Stimulated activated CD8-positive, alpha-beta memory T cell treated with anti-CD3 and anti-CD28 coated beads, Interleukin-7, amount 100 ng/mL, for 4 hours (primary cell): ENCODE data around the gene RBFOX2.

Experiments used
- DNase-seq, 2 donors: peaks; one replicate each; pipeline ENCODE4 v3.0.0-alpha.2; 2020; ENCODE audit warnings: low read depth in 2 of 2

Gene RBFOX2

DNA sequence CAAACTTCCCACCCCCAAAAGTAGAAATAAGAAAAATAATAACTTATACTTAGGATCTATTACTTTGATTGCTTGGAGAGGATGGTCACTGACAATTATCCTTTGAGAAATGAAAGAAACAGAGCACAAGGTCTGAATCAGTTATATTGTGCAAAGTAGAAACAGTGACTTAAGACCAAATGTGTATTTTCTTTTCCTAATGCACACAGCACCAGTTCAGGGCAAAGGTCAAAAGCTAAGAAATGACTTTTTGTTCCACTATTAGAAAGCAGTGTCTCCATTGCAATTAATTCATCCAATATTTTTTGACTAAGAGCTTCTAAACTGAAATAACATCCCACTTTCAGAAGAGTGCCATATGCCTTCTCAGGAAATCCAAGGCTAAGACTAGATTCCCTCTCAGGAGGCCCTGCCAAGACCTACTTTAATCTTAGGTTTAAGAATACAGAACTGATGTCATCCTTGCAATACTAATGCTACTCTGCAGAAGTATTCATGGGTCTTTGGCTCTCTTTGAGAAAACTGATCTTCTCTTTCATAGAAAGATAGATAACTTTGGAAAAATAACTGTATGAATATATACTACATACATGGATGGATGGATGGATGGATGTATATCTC lies 164.0 kb downstream of the RBFOX2 start:
- no peak for DNase-seq

GRCh38 chr22:35863432-35863831 lies 165.2 kb downstream of the RBFOX2 start:
- DNase-seq = no peak

DNA sequence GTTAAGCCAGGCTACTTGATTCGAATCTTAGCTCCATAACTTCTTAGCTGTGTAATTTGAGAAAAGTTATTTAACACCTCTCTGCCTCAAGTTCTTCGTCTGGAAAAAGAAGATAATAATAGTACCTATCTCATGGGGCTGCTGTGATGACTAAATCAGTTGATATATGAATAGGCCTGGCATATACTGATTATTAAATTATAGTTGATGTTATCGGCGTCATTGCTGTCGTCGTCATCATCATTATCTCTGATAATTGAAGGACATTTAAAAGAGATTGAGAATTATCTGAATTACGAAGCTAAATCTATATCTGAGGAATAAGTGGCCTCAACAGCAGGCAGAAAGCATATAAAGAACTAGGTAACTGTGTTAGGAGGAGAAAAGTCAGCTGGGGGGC lies 165.9 kb downstream of the RBFOX2 start:
- no peak for DNase-seq

DNA sequence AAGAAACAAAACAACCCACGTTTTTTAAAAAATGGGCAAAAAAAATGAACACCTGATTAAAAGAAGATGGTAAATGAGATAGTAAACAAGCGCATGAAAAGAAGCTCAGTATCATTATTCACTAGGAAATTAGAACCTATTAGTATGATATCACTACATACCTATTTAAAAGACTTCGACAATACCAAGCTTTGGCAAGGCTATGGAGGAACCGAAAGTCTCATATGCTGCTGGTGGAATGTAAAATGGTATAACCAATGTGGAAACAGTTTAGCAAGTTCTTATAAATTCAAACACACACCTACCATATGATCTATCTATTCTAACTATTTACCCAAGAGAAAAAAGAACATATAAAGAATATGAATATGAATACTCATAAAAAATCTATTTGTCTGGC lies 167.2 kb downstream of the RBFOX2 start:
- no peak for DNase-seq

GRCh38 chr22:35860837-35861236 lies 167.8 kb downstream of the RBFOX2 start:
- no peak for DNase-seq

DNA sequence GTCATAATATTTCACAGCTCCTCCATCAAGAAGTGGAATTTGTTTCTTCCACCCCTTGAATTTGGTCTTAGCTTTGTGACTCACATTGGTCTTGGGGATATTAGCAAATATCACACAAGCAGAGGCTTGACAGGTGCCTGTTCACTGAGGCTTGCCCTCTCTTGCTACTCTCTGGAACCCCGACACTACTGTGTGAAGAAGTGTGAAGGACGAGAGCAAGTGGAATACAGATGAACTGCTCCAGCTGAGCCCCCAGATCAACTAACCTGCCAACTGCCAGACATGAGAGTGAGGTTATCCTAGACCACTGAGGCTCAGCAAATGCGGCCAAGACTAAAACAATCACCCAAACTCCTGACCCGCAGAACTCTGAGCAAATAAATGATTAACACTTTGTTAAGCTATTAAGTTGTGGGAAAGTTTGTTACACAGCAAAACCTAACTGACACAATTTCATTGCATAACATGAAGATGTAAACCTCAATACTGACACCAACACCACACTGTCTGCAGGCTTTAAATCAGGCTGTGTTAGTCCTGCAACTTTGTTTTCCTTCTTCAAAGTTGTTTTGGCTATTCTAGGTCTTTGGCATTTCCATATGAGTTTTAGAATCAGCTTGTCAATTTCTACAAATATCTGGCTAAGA lies 168.4 kb downstream of the RBFOX2 start:
- no peak for DNase-seq

DNA sequence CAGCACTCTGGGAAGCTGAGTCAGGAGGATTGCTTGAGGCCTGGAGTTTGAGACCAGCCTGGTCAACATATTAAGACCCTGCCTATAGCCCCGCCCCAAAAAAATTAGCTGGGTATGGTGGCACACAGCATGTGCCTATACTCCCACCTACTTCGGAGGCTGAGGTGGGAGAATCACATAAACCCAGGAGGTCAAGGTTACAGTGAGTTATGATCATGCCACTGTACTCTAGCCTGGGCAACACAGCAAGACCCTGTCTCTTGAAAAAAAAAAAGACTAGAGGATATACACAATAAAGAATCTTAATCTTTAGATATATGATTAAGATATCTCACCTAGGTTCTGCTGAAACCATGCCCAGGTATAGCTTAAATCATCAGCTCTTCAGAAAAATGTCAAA lies 174.3 kb downstream of the RBFOX2 start:
- DNase-seq = no peak

DNA sequence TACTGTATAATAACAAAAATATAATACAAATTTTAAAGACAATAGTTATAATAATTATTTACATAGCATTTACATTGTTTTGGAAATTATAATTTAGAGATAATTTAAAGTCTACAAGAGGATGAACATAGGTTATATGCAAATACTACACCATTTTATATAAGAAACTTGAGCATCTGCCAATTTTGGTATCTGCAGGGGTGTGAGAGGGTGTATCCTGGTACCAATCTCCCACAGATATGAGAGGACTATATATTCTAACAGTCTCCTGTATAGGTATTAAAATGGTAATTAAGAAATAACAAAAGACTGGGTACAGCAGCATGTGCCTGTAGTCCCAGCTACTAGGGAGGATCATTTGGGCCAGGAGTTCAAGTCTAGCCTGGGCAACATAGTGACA lies 176.5 kb downstream of the RBFOX2 start:
- no peak for DNase-seq

GRCh38 chr22:35850831-35851230 lies 177.8 kb downstream of the RBFOX2 start:
- DNase-seq = no peak

DNA sequence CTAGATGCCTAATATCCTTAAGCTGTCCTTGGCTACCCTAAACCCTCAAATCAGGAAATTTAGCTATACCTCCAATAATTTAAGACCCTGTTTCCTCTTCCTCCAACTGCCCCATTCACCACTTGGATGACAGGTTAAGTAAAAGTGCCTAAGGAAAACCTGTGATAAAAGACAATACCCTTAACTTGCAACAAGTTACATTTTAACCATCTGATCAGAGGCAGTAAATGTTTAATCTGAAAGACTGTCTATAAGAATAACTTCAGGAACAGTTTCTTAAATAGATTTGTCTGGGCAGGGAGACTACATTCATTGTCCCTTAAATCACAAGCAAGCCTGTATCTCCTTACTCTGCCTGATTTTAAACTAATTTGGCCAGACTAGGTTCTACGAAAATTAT lies 181.8 kb downstream of the RBFOX2 start:
- DNase-seq = no peak

DNA sequence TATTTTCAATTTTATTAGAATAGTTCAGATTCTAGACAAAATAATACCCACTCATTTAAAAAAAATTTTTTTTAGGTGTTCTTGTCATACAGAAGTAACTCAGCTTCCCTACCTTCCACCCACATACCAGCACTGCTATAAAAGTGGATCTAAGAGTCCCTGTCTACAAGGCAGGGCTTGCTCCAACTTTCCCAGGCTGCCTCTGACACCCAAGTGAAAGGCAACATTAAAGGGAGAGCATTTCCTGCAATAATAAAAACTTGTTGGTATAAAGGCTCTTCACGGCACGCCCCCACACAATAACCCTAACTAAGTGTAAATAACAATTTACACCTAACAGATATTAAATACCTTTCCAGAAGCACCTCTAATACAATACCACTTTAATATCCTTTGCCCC lies 183.7 kb downstream of the RBFOX2 start:
- DNase-seq = no peak

DNA sequence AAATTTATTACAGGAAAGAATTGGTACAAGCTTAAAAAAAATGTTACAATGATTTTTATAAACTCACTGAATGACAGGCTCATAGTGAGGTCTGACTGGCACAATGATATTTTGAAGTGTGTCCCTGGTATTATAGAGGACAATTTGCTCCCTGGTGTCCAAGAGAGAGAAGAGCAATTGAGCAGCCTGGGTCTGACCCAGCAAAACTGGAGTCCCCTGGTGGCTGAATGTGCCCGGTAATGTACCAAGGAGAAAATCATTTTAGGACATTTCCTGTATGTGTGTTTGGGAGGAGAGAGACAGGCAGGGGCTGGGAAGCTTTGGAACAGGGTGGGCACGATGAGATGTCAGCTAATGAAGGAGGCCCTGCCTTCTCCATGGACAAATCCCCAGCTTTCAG lies 185.7 kb downstream of the RBFOX2 start:
- no peak for DNase-seq

DNA sequence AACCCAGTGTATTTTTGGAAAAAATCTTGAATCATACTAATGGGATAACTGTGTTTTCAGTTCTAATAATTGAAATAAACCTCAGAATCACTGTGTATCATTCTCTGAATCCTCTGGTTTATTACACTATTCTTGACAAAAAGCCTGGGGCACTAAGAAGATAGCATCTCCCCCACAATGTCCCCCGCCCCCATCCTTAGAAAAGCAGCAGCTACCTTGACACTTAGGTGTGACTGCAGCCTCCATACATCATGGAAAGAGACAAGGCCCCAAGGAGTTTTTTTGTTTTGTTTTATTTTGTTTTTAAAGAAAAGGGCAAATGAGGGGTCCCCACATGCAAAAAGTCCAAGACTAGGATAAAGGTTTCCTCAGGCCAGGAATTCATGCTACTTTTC lies 186.1 kb downstream of the RBFOX2 start:
- no peak for DNase-seq

- no peak for DNase-seq
Observed at GRCh38 chr22:35841907-35842518, 186.6 kb downstream of the RBFOX2 start.

DNA sequence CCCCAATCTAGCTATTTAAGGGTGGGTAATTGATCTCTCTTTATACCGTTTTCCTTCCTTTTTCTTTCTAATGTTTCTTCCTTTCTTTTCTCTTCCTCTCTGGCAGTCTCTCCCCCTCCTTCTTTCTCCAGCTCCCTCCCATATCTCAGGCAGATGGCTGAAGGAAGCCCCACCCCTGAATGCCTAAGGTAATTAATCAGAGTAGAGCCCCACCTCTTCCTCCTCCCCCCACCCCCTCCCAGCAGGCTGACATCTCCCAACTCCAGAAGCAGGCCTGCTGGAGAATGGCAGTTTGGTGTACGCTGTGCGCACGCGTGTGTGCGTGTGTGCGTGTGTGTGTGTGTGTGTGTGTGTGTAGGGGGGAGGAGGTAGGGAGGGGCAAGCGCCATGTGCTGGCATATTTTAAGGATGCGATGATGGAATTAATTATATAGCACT lies 188.3 kb downstream of the RBFOX2 start:
- no peak for DNase-seq

DNA sequence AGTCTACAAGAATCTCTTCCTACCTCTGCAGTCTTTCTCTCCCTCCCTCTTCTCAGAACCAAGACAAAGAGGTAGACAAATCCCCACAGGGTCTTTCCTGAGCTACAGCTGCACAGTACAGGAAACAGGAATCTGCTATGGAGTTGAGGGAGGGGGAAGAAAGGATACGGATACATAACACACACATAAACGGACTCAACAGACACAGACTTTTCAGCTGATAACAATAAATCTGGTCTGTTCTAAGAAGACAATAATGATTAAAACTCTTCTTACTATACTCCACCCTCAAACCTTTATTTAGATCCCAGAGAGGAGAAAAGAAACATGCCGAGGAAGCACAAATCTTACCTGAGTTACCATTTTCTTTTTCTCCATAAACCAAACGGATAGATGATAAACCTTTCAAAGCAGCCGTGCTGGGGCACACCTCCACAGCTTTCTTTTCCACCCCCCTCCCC lies 188.8 kb downstream of the RBFOX2 start:
- no peak for DNase-seq

DNA sequence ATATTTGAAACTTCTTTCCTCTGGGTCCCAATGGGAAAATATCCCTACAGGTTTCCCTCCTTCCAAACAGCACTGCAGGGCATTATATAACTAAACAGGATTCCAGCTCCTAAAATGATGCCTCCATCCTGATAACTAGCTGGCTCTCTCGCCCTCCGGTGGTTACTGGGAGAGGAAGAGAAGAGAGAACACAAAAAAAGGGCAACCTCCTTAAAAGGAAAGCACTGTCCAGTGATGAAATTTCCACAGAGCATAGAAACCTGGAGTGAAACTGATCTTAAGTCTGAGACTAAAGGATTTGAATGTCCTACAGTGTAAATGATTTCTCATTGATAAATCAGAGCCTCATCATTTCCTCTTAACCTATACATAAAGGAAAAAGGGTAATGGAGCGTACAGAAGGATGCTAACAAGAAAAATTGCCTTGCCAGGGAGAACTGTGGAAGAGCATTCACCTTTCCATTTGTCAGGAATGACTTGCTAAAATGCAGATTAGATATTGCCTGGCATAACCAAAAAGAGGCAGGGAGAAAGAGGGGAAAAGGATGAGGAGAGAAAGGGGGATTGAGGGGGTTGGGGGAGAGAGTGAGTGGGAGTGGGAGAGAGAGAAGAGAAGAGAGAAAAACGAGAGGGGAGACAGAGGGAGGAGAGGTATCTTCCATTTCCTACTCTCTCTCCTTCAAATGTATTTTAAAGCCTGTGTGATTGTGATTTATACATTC lies 189.6 kb downstream of the RBFOX2 start:
- DNase-seq = no peak

DNA sequence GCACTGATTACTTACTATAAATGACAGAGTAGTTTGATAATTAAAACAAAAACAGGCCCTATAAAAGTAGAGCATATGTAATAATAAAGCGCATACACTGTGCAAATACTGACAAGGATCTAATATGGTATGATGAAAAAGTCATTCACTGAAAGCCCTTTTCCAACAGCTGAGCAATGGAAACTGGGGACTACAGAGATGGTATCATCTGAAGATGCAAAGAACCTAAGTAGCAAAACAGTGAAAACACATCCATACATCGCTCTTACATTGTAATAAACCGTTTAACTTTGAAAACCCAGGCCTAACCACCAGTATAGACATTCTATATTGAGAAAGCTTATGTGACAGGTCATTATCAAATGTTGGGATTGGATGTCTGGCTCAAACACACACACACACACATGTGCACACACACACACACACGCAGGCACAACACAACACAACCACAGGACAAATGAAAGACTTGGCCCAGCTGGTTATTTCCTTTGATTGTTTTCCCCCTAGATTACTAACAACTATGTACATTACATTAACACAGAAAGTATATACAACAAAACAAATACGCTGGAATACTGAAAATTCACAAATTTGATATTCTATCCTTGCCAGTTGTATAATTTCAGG lies 191.4 kb downstream of the RBFOX2 start:
- DNase-seq = no peak

- DNase-seq = no peak
Observed at GRCh38 chr22:35835998-35836691, 192.5 kb downstream of the RBFOX2 start.

- DNase-seq = no peak
Observed at GRCh38 chr22:35835267-35835997, 193.2 kb downstream of the RBFOX2 start.

- no peak for DNase-seq
Observed at GRCh38 chr22:35834061-35834460, 194.6 kb downstream of the RBFOX2 start.
